22Rv1 (cell line): ENCODE results near the gene OR1A2.
"Not testable (repeated sequence)": the region's sequence is repeated elsewhere in the genome, so short reads cannot be mapped to it uniquely, and the experiment has no call there.

Experiments
- ZFX ChIP-seq: fragments of 450-650 bp; IDR thresholded peaks from 2 replicates; pipeline ENCODE4 v1.6.1; 2017; ENCODE audit warnings: antibody characterized with exemption, borderline replicate concordance
- TF ChIP-seq, protein P1 (sequence below): fragments of 450-650 bp; IDR thresholded peaks from 2 replicates; pipeline ENCODE4 v1.5.1; 2017; ENCODE audit warnings: mild to moderate bottlenecking

DNA sequence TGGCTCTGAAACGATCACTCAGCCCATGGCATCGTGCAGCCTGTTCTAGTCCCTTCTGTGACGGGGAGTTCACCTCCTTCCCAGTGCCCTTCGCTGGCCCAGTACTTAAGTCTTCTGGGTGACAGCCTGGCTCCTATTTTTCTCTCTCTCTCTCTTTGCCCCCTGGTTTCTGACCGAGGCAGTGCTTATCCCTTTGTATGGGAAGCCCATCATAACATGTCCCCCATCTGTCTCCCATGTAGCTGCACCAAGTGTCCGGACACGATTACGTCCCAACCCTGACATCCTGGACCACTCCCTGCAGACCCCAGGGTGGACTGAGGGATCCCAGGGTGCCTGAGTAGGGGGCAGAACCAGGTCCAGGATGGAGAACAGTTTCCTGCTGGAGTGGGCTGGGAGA is 35.0 kb downstream of the OR1A2 start:
- TF ChIP-seq, protein P1, sequence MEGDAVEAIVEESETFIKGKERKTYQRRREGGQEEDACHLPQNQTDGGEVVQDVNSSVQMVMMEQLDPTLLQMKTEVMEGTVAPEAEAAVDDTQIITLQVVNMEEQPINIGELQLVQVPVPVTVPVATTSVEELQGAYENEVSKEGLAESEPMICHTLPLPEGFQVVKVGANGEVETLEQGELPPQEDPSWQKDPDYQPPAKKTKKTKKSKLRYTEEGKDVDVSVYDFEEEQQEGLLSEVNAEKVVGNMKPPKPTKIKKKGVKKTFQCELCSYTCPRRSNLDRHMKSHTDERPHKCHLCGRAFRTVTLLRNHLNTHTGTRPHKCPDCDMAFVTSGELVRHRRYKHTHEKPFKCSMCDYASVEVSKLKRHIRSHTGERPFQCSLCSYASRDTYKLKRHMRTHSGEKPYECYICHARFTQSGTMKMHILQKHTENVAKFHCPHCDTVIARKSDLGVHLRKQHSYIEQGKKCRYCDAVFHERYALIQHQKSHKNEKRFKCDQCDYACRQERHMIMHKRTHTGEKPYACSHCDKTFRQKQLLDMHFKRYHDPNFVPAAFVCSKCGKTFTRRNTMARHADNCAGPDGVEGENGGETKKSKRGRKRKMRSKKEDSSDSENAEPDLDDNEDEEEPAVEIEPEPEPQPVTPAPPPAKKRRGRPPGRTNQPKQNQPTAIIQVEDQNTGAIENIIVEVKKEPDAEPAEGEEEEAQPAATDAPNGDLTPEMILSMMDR, result not testable (repeated sequence)
- not testable (repeated sequence) for TF ChIP-seq ZFX
